Fibroblast of peridontal ligament (primary cell): ENCODE results near the gene LRRC49.
"Not testable (repeated sequence)": the region's sequence is repeated elsewhere in the genome, so short reads cannot be mapped to it uniquely, and the experiment has no call there.

Source experiments
- DNase-seq: peaks from one replicate; pipeline ENCODE4 v3.0.0-alpha.2; 2010; ENCODE audit errors: extremely low read depth

LRRC49 gene

DNA sequence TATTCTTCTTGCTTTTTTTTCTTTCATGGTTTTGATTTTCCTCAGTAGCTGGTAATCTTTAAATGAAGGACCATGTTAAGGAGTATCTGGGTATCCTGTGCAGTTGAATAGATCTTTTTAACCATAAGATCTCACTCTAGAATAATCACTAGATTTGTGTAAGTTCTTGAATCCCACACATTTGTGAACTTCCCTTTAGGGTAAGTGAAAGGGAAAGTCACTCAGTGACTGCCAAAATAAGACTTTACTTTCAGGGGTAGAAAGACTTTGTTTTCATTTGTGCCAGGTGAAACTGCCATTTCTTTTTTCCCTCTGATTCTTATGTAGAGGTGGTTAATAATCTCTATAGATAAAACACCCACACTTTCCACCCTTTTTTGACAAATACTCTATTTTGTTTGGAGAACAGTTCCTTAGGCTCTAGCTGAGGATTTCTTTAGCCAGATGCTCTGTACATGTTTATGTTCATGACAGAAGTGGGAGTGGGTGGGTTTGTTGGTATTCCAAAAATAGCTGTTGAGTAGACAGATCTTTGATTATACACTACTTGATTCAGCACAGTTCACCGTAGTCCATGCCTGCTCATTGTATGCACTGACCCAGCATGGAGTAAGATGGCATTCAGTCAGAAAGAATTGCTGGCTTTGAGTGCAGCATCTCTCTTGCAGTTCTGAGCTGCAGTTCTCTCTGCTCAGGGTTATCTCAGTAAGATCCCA, 28.5 kb downstream of the LRRC49 start:
- DNase-seq = peak; percentile 23

DNA sequence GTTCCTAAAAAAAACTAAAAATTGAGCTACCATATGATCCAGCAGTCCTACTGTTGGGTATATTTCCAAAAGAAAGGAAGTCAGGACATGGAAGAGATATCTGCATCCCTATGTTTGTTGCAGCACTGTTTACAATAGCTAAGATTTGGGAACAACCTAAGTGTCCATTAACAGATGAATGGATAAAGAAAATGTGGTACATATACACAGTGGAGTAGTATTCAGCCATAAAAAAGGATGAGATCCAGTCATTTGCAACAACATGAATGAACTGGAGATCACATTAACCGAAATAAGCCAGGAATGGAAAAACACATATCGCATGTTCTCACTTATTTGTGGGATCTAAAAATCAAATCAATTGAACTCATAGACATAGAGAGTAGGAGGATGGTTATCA, 29.5 kb downstream of the LRRC49 start:
- DNase-seq = no peak

DNA sequence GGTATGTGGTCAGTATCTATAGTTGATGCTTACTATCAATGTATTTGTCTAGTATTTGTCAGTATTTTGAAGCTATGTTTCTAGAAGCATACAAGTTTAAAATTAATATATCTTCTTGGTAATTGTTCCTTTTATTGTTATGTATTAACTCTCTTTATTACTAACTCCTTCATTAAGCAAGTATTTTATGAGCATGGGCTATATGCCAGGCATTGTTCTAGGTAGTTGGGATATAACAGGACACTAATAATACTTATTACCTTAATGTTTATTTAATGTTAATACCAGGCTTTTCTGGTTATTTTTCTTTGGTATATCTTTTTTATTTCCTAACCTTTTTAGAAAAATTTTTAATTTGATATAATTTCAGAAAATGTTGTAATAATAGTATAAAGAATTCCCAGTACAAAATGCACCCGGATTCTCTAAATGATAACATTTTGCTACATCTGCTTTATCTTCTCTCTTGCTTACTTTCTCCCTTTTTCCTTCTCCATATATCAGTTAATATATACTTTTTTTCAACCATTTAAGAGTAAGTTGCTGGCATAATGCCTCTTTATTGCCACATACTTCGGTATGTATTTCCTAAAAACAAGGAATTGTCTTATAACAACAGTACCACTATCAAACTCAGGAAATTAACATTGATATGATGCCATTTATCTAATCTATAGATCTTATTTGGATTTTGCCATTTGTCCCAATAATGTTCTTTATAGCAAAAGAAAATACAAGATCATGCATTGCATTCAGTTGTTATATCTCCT, 30.9 kb downstream of the LRRC49 start:
- peak; percentile 22 for DNase-seq

DNA sequence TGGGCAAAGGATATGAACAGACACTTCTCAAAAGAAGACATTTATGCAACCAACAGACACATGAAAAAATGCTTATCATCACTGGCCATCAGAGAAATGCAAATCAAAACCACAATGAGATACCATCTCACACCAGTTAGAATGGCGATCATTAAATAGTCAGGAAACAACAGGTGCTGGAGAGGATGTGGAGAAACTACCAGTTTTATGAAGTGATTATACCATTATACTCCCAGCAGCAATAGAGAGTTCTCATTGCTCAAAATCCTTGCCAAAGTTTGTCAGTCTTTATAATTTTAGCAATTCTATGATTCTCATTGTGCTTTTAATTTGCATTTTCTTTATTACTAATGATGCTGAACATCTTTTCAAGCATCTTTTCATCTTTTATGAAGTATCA, 34.3 kb downstream of the LRRC49 start:
- not testable (repeated sequence) for DNase-seq

DNA sequence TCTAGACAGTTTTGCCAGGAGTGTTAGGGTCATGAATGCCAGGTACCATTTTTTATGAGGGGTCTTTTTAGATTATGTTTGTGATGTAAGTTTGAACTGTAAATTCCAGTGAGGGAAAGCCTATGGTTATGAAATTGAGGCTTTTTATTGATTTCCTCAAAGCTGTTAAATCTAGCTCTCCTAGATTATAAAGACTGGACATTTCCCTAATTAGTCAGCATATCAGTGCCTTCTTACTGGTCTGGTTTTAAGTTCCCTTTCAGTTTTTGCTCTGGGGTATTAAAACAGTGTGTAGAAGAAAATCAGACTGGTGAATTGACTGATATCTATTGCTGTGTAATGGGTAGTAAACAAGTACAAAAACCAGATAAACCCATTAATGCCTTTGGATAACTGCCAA, 39.2 kb downstream of the LRRC49 start:
- DNase-seq = no peak

DNA sequence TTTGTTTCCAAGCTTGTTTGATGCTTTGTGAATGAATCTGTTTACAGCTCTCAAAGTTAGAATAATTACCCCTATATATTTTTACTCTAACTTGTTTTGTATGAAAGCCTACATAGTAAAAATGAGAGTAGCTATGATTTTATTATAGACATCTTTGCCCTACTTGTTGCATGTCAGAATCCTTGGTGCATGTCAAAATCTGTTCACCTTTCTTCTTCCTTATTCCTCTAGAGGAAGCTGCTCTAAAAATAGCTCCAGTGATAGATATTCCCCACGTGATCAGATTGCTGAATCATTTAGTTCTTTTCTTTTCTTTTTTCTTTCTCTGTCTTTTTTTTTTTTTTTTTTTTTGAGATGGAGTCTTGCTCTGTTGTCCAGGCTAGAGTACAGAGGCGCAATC, 39.8 kb downstream of the LRRC49 start:
- no peak for DNase-seq

DNA sequence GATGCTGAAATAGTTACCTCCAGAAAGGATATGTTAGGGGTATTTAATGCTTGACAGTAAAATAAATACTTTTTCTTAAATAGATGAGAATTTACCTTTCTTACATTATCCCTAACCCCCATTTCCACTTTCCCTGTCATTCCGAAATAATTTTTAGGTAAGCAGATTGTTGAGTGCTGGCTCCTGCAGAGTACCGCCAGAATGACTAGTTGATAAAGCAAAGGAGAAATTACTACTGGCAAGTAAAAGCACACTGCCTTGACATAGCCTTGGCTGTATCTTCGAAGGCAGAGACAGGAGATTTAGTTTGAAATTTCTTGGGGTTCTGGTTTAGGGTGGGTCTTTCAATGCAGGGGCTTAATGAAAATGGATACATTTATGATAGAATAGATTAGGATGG, 40.8 kb downstream of the LRRC49 start:
- no peak for DNase-seq

DNA sequence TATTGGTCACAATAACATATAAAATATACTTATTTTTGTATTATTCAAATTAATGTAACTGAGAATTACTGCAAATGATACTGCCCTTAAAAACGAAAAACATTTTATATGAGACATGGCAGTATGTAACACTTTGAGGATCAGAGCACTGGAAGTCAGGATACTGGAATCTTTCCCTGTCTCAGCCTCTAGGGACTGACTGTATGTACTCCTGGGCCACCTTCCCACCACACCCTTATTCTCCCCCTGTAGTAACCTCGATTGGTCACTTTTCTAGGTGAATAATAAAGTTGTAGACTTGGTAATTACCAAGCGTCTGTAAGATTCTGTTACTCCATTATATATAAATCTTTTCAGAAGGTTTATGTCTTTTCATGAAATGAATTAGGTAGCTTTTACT, 43.0 kb downstream of the LRRC49 start:
- DNase-seq = no peak

DNA sequence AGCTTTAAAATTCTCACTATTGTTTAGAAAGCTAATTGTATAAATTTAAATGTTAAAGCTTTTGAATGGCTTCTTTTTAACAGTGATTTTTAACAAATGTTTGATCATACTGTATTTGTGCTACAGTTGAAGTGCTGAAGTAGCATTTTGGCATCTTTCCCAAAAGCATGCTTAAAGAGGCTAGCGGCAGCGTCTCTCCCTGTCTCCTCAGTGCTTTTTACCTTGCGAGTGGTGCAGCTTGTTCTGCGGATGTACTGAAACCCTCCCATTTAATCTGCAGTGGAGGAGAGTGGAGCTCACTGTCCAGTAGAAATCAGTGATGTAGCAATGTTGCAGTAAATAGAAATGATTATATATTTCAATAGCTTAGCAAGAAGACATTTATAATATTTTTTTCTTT, 43.7 kb downstream of the LRRC49 start:
- peak; percentile 22 for DNase-seq

DNA sequence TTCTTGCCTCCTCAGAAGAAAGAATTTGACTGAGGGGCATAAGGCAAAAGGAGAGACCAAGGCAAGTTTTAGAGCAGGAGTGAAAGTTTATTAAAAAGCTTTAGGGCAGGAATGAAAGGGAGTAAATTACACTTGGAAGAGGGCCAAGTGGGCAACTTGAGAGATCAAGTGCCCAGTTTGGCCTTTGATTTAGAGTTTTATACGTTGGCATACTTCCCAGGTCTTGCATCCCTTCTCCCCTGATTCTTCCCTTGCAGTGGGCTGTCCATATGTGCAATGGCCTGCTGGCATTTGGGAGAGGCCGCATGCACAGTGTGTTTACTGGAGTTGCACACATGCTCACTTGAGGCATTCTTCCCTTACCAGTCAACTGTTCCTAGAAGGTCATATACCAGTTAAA, 50.7 kb downstream of the LRRC49 start:
- not testable (repeated sequence) for DNase-seq

DNA sequence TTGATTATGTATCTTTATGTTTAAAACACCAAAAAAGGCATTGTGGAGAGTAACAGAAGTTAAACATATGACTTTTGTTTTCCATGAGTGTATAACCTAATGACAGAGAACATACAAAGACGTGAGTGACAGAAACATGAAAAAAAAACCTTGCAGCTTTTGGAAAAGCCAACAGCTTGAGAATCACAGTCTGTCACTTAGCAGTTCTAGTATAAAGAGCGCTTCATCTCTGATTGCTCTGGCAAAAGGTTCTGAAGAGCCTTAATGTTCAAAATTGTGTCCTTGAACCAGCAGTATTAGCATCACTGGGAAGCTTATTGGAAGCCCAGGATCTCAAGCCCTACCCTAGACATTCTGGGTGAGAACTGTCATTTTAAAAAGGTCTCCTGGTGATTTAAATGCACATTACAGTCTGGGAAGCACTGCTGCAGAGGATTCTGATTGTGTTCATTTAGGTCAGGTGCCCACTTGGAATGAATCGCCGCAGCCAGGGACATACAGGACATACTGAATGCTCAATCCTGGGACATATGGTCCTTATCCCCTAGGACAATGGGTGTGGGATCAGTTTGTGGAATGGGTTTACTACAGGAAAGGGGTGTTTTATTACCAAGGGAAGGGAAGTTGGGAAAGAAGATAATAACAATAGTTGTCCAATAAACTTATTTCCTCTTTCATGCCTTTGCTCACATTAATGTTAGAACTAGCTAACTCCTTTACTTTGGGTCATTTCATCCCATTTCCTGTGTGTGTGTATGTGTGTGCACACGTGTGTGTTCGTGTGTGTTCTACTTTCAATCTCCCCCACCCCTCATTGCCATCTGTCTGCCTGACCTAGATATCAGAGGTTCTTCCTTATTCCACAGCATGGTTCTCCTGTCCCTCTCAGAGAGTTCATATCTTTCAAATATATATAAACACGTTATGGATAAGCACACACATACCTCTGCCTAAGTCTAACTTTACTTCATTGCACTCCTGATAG, 55.0 kb downstream of the LRRC49 start:
- no peak for DNase-seq

DNA sequence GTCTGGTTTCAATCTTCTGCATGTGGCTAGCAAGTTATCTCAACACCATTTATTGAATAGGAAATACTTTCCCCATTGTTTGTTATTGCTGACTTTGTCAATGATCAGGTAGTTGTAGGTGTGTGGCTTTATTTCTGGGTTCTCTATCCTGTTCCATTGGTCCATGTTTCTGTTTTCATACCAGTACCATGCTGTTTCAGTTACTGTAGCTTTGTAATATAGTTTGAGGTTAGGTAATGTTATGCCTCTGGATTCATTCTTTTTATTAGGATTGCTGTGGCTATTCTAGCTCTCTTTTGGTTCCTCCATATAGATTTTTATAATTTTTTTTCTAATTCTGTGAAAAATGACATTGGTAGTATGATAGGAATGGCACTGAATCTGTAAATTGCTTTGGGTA, 58.3 kb downstream of the LRRC49 start:
- DNase-seq = no peak

DNA sequence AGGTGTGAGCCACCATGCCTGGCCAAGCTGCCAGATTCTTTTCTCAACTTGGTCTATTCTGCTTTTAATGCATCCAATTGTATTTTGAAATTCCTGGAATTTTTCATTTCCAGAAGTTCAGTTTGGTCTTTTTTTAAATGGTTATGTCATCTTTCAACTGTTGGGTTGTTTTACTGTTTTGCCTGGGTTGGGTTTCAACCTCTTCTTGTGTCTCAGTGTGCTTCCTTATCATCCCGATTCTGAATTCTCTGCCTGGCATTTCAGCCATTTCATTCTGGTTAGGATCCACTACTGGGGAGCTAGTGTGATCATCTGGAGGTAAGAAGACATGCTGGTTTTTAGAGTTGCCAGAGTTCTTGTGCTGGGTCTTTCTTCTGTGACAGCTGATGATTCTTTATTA, 61.5 kb downstream of the LRRC49 start:
- DNase-seq = peak; percentile 21

DNA sequence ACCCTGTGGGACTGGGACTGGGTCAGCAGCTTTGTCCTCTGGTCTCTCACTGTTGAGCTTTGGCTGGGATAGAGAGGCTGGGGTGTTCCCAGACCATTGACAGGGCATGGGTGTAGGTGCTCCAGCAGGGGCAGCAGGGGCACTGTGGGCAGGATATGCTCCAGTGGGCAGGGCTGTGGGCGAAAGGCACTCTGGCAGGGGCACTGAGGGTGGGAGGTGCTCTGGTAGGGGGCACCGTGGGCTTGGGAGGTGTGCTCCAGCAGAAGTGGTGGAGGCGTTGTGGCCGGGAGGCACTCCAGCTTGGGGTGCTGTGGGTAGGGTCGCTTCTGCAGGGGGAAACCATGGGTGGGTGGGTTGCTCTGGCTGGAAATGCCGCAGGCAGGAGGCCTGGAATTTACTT, 62.1 kb downstream of the LRRC49 start:
- no peak for DNase-seq

DNA sequence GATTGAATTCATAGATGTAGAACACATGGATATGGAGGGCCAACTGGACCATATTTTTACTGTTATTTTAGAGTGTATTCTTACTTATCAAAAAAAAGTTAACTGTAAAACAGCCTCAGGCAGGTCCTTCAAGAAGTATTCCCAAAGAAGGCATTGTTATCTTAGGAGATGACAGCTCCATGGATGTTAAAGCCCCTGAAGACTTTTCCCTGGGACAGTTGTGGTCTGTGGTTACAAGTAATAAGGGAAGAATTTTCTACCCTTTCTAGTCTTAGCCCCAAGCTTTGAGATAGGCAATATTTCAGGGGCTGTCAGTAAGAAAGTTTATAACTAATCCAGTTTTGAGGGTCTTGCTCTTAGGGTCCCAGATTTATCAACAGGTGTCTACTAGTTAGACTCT, 62.5 kb downstream of the LRRC49 start:
- no peak for DNase-seq

DNA sequence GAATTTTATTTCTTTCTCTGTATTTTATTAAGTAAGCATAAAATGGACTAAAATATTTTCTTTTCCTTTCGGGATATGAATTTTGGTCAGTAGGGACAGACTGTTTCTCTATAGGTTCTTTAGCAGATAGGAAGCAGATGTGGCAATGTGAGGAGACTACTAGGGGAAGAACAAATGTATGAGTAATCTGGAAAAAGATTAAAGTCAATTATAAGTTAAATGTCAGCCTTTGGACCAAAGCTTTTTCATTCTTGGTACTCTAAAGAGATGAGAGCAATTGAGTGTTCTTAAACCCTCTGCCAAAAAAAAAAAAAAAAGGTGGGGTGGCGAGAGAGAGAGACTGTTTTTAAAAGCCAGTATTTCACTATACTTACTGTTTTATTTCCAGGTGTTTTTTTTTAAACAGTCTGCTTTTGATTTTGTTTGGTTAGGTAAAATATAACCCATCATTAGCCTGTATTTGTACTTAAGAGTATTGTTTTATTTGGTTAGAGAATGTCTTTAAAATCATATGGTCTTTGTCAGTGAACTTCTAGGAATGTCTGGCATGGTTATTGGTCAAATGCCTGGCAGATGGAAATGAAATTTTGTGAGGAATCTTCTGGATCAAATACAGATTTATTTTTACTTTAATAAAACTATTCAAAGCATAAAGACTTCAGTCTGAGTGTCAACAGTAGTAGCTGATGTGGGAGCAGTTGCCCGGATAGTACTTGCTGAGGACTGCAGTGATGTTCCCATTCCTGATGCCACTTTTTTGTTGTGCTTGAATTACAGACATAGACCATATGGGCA, 63.8 kb downstream of the LRRC49 start:
- peak; percentile 60 for DNase-seq

DNA sequence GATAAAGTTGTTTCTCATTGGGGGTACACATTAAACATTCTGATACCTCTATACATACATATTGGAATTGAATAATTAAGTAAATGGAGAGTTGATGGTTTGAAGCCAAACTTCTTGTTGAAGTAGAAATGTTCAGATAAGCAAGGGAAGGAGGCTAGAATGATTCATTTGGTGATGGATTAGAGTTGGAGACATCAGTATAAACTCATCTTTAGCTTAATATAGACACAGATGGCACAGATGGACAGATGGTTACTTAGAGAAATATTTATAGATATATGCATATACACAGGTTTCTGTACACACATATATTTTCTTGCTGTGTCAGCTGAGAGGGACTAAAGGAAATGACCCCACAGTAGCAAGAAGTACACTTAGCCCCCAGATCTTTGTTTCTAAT, 69.5 kb downstream of the LRRC49 start:
- DNase-seq = no peak

DNA sequence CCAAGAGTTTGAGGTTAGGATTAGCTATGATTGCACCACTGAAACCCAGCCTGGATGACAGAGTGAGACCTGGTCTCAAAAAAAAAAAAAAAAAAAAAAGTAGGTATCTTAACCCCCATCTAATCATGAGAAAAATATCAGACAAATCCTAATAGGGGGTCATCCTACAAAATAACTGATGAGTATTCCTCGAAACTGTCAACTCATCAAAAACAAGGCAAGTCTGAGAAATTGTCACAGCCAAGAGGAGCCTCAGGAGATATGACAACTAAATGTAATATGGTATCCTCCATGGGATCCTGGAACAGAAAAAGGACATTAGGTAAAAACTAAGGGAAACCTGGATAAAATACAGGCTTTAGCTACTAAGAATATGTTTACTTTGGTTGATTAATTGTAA, 70.6 kb downstream of the LRRC49 start:
- DNase-seq = no peak

DNA sequence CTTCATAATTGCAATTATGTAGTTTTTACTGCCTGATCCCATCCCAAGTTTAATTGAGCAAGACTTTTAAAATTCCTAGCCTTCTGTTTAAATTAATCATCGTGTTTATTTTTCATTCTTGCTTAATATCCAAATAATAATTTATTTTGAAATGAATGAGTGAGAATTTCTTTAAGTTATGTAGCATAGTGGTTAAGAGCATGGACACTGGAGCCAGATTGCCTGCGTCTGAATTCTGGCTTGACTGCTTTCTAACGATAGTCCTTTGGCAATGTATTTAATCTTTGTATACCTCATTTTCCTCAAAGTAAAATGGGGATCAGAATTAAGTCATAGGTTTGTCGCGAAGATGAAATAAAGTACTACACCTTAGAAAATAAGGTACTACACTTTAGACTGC, 71.4 kb downstream of the LRRC49 start:
- DNase-seq = no peak

DNA sequence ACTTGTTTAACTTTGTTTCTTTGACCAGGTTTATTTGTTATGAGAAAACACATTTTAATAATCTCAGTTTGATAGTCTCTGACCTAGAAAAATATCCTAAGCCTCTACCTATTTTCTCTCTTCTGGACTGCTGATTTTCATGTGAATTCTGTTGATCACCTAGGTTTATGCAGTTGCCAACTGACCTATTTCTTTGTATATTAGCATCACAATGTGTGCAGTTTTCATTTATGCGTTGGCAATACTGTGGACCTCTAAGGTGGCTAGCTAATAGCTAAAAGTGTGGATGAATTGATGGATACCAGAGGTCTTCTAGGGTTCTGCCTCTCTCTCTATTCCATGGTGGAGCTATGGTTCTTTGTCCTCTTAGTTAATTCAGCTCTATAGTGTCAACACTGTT, 72.1 kb downstream of the LRRC49 start:
- no peak for DNase-seq

DNA sequence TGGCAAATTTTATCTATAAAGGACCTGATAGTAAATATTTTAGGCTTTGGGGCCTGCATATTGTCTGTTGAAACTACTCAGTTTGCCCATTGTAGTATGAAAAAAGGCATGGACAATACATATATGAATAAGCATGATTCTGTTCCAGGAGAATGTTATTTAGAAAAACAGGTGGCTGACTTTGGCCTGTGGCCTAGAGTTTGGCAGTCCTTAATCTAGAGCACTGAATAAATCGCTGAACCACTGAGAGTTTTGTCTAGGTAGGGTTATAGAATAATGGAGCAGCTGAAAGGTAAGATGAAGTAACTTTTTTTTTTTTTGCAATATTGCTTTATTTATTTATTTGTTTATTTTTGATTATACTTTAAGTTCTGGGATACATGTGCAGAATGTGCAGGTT, 75.0 kb downstream of the LRRC49 start:
- no peak for DNase-seq
